IPS DF 19.7 (cell line): ENCODE results near the gene P2RX6.

Experiments
- DNase-seq: peaks from one replicate; pipeline ENCODE4 v3.0.0-alpha.2; 2013; ENCODE audit warnings: low read depth, low spot score

P2RX6 gene

GRCh38 chr22:21012446-21013407 lies 2.2 kb upstream of the P2RX6 start:
- no peak for DNase-seq

- no peak for DNase-seq
Measured at GRCh38 chr22:21013657-21014201, 1.2 kb upstream of the P2RX6 start.

DNA sequence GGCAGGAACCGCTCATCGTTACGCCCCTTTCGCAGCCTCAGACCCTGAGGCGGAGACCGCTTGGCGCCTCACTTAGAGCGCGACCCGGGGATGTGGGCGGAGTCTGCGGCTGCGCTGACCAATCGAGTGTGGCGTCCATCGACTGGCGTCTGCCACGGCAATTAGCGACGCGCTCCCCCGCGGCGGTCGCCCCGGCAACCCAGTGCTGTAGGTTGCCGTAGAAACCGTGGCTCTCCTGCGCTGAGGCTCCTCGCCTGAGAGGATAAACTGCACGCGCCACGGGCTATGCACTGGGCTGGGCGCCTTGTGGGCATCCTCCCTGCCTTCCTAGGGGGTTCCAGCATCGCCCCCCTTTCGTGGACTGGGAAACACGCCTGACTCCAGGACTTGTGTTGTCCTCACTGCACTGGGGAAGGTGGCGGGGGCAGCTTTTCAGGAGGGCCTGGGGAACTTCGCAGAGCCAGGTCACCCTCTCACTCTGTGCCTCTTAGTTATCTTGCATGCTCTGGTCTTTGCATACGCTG lies 701 bp upstream of the P2RX6 start:
- no peak for DNase-seq

GRCh38 chr22:21015466-21016006 lies 571 bp downstream of the P2RX6 start:
- no peak for DNase-seq

- DNase-seq, result no peak
Measured at GRCh38 chr22:21016644-21017420, 1.9 kb downstream of the P2RX6 start.

DNA sequence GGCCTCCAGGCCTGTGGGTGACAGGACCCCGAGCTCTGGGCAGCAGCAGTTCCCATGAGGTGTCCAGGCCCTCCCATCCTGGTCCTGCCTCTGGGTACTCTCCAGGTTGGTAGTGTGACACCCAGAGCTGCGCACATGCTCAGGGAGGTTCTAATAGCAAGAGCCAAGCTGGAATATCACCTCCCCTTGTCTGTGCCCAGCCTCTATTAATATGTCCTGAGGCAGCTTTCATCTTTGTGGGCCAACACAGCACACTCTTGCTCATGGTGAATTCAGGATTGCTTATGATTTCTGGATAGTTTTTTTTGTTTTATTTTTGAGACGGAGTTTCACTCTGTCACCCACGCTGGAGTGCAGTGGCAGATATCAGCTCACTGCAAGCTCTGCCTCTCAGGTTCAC lies 3.3 kb downstream of the P2RX6 start:
- DNase-seq, result no peak

GRCh38 chr22:21020802-21021429 lies 6.0 kb downstream of the P2RX6 start:
- DNase-seq, result no peak

DNA sequence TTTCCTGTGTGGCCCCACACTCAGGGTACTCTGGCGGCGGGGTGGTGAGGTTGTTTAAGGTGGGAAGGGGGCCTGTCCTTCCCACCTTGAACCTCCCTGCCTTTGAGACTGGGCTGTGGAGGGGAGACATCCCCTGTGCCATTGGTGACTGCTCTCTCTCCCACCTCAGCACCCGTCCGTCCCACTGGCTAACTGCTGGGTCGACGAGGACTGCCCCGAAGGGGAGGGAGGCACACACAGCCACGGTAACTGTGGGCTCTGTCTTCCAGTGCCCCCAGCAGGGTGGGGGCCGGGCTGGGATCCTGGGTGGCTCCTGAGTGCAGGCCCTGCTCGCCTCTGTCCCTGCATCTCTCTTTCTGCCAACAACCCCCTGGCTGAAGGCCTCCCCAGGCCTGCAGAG lies 7.5 kb downstream of the P2RX6 start:
- no peak for DNase-seq

DNA sequence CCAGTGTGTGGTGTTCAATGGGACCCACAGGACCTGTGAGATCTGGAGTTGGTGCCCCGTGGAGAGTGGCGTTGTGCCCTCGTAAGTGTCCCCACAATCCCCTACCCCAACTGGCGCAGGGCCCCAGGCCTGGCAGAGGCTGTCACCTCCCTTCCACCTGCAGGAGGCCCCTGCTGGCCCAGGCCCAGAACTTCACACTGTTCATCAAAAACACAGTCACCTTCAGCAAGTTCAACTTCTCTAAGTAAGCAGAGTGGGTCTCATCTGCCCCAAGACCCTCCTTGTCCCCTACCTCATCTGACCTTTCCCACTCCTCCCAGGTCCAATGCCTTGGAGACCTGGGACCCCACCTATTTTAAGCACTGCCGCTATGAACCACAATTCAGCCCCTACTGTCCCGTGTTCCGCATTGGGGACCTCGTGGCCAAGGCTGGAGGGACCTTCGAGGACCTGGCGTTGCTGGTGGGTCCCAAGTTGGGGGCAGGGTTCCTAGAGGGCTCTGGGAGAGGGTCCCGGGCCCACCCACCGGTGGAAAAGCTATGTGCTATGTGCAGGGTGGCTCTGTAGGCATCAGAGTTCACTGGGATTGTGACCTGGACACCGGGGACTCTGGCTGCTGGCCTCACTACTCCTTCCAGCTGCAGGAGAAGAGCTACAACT lies 8.1 kb downstream of the P2RX6 start:
- DNase-seq, result no peak

- DNase-seq, result no peak
Measured at GRCh38 chr22:21025266-21025665, 10.3 kb downstream of the P2RX6 start.

DNA sequence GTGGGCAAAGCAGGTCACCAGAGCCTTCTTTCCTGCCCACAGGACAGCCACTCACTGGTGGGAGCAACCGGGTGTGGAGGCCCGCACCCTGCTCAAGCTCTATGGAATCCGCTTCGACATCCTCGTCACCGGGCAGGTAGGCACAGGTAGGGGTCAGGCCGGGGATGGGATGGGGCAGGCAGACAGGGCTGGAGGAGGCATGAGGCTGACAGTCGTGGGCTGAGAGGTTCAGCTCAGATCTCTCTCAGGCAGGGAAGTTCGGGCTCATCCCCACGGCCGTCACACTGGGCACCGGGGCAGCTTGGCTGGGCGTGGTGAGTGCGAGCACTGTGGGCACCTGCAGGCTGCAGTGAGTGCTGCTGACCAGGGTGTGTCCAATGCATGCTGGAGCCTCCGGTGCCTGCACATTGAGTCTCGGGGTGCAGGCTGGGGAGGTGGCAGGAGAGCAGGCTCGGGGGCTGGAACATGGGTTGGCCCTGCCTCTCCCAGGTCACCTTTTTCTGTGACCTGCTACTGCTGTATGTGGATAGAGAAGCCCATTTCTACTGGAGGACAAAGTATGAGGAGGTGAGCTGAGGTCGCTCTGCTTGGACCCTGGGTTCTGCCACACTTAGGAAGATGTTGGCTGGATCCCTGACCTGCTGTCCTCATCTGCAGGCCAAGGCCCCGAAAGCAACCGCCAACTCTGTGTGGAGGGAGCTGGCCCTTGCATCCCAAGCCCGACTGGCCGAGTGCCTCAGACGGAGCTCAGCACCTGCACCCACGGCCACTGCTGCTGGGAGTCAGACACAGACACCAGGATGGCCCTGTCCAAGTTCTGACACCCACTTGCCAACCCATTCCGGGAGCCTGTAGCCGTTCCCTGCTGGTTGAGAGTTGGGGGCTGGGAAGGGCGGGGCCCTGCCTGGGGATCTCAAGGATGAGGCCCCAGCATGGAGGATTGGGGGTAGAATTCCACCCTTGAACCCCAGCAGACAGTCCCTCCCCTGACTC lies 11.1 kb downstream of the P2RX6 start:
- no peak for DNase-seq

- DNase-seq, result no peak
Measured at GRCh38 chr22:21026783-21027692, 12.1 kb downstream of the P2RX6 start.

DNA sequence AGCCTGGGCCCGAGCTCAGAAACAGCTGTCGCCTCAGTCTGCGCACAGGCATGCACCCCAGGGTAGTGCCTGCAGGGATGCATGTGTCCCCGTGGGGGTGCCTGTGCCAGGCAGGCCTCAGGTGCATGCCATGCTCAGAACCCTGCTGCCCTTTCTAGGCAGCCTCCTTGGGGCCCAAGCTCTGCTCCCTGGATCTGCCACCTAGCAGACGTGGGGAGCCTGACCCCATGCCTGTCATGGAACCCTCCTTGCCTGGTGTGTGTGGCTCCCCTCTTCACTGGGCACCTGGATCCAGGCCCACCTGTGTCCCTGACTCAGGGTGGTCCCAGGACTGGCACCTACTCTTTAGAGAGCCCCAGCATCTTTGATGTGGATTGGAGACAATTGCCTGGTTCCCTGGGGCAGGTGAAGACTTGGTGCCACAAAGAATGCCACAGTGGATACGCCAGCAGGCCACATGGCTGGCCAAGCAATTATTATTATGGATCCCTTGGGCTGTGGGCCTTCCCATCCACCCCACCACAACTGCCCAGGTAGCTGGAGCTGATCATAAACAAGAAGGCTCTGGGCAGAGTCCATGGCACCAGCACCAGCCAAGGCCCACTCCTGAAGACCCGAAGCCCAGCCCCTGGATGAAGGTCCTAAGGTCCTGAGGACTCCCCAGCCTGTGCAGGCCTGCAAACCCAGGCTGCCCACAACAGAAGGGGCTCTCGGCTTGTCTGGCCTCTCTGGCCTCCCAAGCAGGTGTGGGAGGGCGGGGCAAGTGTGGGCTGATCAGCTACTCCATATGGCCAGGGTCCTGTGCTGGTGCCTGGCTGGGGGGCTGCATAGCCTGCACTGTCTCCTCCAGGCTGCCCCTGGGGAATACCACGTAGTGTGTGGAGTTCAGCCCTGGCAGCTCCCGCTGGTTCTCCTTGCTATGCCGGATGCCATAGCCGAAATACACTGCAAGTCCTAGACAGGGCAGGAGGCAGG lies 13.6 kb downstream of the P2RX6 start:
- no peak for DNase-seq

- no peak for DNase-seq
Measured at GRCh38 chr22:21029486-21030025, 14.6 kb downstream of the P2RX6 start.

- DNase-seq, result no peak
Measured at GRCh38 chr22:21030032-21030431, 15.1 kb downstream of the P2RX6 start.

DNA sequence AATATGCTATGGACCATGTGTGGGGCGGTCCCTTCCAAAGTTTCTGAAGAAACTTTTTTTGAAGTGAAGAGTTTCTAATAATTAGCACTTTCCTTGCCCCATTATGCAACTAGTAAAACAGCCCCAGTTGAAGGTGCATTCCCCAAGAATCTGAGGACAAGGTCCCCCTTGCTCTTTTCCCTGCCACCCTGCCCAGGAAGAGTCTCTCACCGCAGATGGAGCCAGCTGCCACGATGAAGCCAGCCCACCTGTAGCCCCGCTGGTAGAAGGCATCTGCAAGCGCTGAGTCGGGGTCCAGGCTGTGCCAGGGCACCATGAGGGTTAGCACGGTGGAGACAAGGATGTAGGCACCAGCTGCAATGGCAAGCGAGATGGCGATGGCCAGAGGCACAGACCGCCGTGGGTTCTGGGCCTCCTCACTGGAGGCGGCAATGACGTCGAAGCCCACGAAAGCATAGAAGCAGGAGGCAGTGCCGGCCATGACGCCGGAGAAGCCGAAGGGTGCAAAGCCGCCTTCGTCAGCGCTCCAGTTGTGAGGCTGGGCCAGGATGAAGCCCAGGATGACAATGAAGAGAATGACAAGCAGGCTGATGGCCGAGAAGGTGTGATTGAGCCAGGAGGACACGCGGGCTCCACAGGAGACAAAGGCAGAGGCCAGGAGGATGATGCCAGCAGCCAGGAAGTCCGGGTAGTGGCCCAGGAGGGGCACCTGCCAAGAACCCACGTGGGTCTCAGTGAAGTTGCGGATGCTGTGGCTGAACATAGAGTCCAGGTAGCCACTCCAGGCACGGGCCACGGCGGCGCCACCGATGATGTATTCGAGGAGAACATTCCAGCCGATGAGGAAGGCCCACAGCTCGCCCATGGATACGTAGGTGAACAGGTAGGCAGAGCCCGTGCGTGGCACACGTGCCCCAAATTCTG lies 15.9 kb downstream of the P2RX6 start:
- DNase-seq, result no peak
